H1 (cell line): ENCODE measurements around the gene SLC17A8. TPM values are rescaled to one million over a fixed set of nuclear protein-coding genes. Genes with fewer than 3 reads are reported as not detected.

Experiments
- CTCF ChIA-PET: fragments of 300-600 bp; sonication (Branson Sonifier 250); formaldehyde crosslinking; loops from one replicate; lab custom pipeline; 2021; ENCODE audit not compliant: partially characterized antibody; lab: Charles Lee
- POLR2A ChIA-PET: fragments of 300-600 bp; sonication (Branson Sonifier 250); formaldehyde crosslinking; loops from one replicate; lab custom pipeline; 2021; ENCODE audit warnings: inconsistent platforms; ENCODE audit not compliant: partially characterized antibody; lab: Charles Lee
- DNase-seq, 2 experiments: peaks; one replicate each; pipeline versions ENCODE4 v3.0.0 to v3.0.0-alpha.2; 2010 to 2022; ENCODE audit warnings: low spot score in 2 of 2, low read depth in 1 of 2, mixed read lengths in 1 of 2
- FAIRE-seq: peaks from 2 replicates; lab custom pipeline; 2011; peaks lifted over from hg19 to GRCh38; lab: Jason Lieb, UNC
- H2AFZ ChIP-seq: 2 replicates; pipeline ENCODE4 v1.8.1; 2012; ENCODE audit warnings: low read length, inconsistent platforms
- H2AK5ac ChIP-seq: 2 replicates; pipeline ENCODE4 v1.6.1; 2013; ENCODE audit warnings: low read depth, low read length
- H2BK120ac ChIP-seq: replicated peaks from 2 replicates; pipeline ENCODE3; 2013; ENCODE audit warnings: low read depth, low read length, inconsistent platforms
- H2BK12ac ChIP-seq: 2 replicates; pipeline ENCODE4 v1.6.1; 2013; ENCODE audit warnings: low read depth, low read length
- H2BK15ac ChIP-seq: 2 replicates; pipeline ENCODE4 v1.6.1; 2013; ENCODE audit warnings: low read length
- H2BK20ac ChIP-seq: 2 replicates; pipeline ENCODE4 v1.6.1; 2013; ENCODE audit warnings: low read length
- H2BK5ac ChIP-seq: 2 replicates; pipeline ENCODE4 v1.6.1; 2013; ENCODE audit warnings: low read depth, low read length
- H3K14ac ChIP-seq: 2 replicates; pipeline ENCODE4 v1.6.1; 2013; ENCODE audit warnings: inconsistent platforms; ENCODE audit not compliant: insufficient read length
- H3K18ac ChIP-seq: 2 replicates; pipeline ENCODE4 v1.6.1; 2013; ENCODE audit warnings: low read length; ENCODE audit errors: extremely low read depth
- H3K23ac ChIP-seq: 2 replicates; pipeline ENCODE4 v1.6.1; 2013; ENCODE audit warnings: inconsistent platforms; ENCODE audit not compliant: insufficient read length
- H3K23me2 ChIP-seq: 2 replicates; pipeline ENCODE4 v1.6.1; 2013; ENCODE audit warnings: low read depth, low read length
- H3K27ac ChIP-seq: 2 replicates; pipeline ENCODE4 v1.6.1; 2011; ENCODE audit warnings: low read depth, low read length, inconsistent platforms
- H3K27me3 ChIP-seq, 4 experiments: replicated peaks in 1 of 4; 1 replicate in 1 of 4; 2 replicates in 3 of 4; pipeline versions ENCODE4 v1.6.1 to v1.8.1; 2011 to 2013; ENCODE audit warnings: low read length in 3 of 4, mild to moderate bottlenecking in 3 of 4, inconsistent platforms in 2 of 4, mixed read lengths in 2 of 4, moderate library complexity in 1 of 4; ENCODE audit not compliant: control insufficient read depth in 3 of 4, insufficient read depth in 3 of 4; ENCODE audit errors: extremely low read depth in 1 of 4
- H3K36me3 ChIP-seq, 4 experiments: 2 replicates each; pipeline versions ENCODE4 v1.6.1 to v1.8.1; 2011 to 2013; ENCODE audit warnings: mild to moderate bottlenecking in 4 of 4, low read length in 3 of 4, moderate library complexity in 2 of 4, control low read depth in 1 of 4, inconsistent platforms in 1 of 4; ENCODE audit not compliant: insufficient read depth in 4 of 4, control insufficient read depth in 2 of 4
- H3K4ac ChIP-seq: replicated peaks from 2 replicates; pipeline ENCODE3; 2013; ENCODE audit warnings: low read length, low read depth, mixed read lengths, inconsistent platforms; ENCODE audit not compliant: insufficient read length
- H3K4me1 ChIP-seq, 4 experiments: replicated peaks in 1 of 4; 1 replicate in 1 of 4; 2 replicates in 3 of 4; pipeline versions ENCODE4 v1.6.1 to v1.8.1; 2011 to 2013; ENCODE audit warnings: low read length in 3 of 4, inconsistent platforms in 2 of 4, mixed read lengths in 1 of 4; ENCODE audit not compliant: insufficient read depth in 4 of 4, control insufficient read depth in 3 of 4
- H3K4me2 ChIP-seq, 2 experiments: 2 replicates each; pipeline versions ENCODE4 v1.6.1 to v1.8.1; 2011 to 2013; ENCODE audit warnings: low read depth in 2 of 2, low read length in 2 of 2, control low read depth in 1 of 2, inconsistent platforms in 1 of 2, mild to moderate bottlenecking in 1 of 2; ENCODE audit not compliant: insufficient read depth in 1 of 2
- H3K4me3 ChIP-seq, 4 experiments: fragments of 200-600, 300-600 bp in 1 of 4; sonication (generic), shearing (Covaris generic), sonication (Bioruptor Twin) in 1 of 4; 2 replicates each; pipeline versions ENCODE4 v1.5.1 to v1.8.1; 2011 to 2016; ENCODE audit warnings: low read length in 4 of 4, low read depth in 3 of 4, control low read depth in 2 of 4, inconsistent platforms in 2 of 4, mild to moderate bottlenecking in 2 of 4, mixed read lengths in 1 of 4, moderate library complexity in 1 of 4; ENCODE audit not compliant: insufficient read depth in 2 of 4; ENCODE audit errors: extremely low read depth in 1 of 4
- H3K56ac ChIP-seq: replicated peaks from 2 replicates; pipeline ENCODE3; 2013; ENCODE audit warnings: low read depth, mild to moderate bottlenecking, mixed read lengths, low read length, inconsistent platforms; ENCODE audit not compliant: insufficient read length
- H3K79me1 ChIP-seq: 2 replicates; pipeline ENCODE4 v1.6.1; 2013; ENCODE audit warnings: low read depth, low read length, control low read depth
- H3K79me2 ChIP-seq, 2 experiments: 2 replicates each; pipeline versions ENCODE4 v1.6.1 to v1.8.1; 2012 to 2013; ENCODE audit warnings: low read length in 2 of 2, mild to moderate bottlenecking in 2 of 2, inconsistent platforms in 1 of 2; ENCODE audit not compliant: insufficient read depth in 2 of 2, control insufficient read depth in 1 of 2
- H3K9ac ChIP-seq, 4 experiments: replicated peaks in 1 of 4; 1 replicate in 1 of 4; 2 replicates in 3 of 4; pipeline versions ENCODE4 v1.6.1 to v1.8.1; 2011 to 2013; ENCODE audit warnings: low read depth in 3 of 4, low read length in 3 of 4, control low read depth in 2 of 4, mild to moderate bottlenecking in 2 of 4, moderate library complexity in 2 of 4, inconsistent platforms in 1 of 4; ENCODE audit errors: extremely low read depth in 1 of 4
- H3K9me3 ChIP-seq, 2 experiments: 2 replicates each; pipeline versions ENCODE4 v1.6.1 to v1.8.1; 2012 to 2013; ENCODE audit warnings: mild to moderate bottlenecking in 2 of 2, moderate library complexity in 2 of 2, control low read depth in 1 of 2, inconsistent platforms in 1 of 2, low read depth in 1 of 2, low read length in 1 of 2, mixed read lengths in 1 of 2; ENCODE audit not compliant: insufficient read depth in 2 of 2
- H4K20me1 ChIP-seq, 2 experiments: replicated peaks in 1 of 2; 2 replicates each; pipeline versions ENCODE3 to v1.8.1; 2011 to 2013; ENCODE audit warnings: inconsistent platforms in 2 of 2, low read length in 2 of 2, mild to moderate bottlenecking in 1 of 2; ENCODE audit not compliant: insufficient read depth in 2 of 2, control insufficient read depth in 1 of 2
- H4K5ac ChIP-seq: 2 replicates; pipeline ENCODE4 v1.6.1; 2013; ENCODE audit warnings: low read length, low read depth, mixed read lengths, inconsistent platforms; ENCODE audit not compliant: insufficient read length
- H4K8ac ChIP-seq: 2 replicates; pipeline ENCODE4 v1.8.0; 2013; ENCODE audit warnings: mild to moderate bottlenecking, moderate library complexity, low read length, inconsistent platforms; ENCODE audit not compliant: insufficient read depth; ENCODE audit errors: extremely low read depth
- H4K91ac ChIP-seq: replicated peaks from 2 replicates; pipeline ENCODE3; 2013; ENCODE audit warnings: low read length, mixed read lengths, inconsistent platforms; ENCODE audit not compliant: insufficient read length
- ASH2L ChIP-seq: fragments of 200-600, 300-600 bp; sonication (generic); IDR thresholded peaks from one replicate; pipeline ENCODE4 v1.7.1; 2017; ENCODE audit warnings: low read length
- CBX5 ChIP-seq: fragments of 300-800, 300-1000 bp; sonication (generic); IDR thresholded peaks from 2 replicates; pipeline ENCODE4 v1.7.1; 2016; ENCODE audit warnings: antibody characterized with exemption, low read length, low read depth
- KDM5A ChIP-seq: fragments of 200-600 bp; IDR thresholded peaks from 2 replicates; pipeline ENCODE4 v1.7.1; 2012; ENCODE audit warnings: mild to moderate bottlenecking, low read length, inconsistent platforms, mixed read lengths
- RBBP5 ChIP-seq: IDR thresholded peaks from 2 replicates; pipeline ENCODE4 v1.7.1; 2012; ENCODE audit warnings: low read depth, mild to moderate bottlenecking, inconsistent platforms, low read length, moderate library complexity, borderline replicate concordance
- RNF2 ChIP-seq: fragments of 200-900, 300-1000 bp; sonication (generic); IDR thresholded peaks from 2 replicates; pipeline ENCODE4 v1.7.1; 2016; ENCODE audit warnings: borderline replicate concordance, low read depth, mild to moderate bottlenecking, antibody characterized with exemption, low read length; ENCODE audit not compliant: poor library complexity, severe bottlenecking; ENCODE audit errors: missing control alignments
- SP2 ChIP-seq: IDR thresholded peaks from 2 replicates; pipeline ENCODE4 v1.6.1; 2012; ENCODE audit warnings: mild to moderate bottlenecking, low read length, inconsistent platforms
- SRF ChIP-seq: IDR thresholded peaks from 2 replicates; pipeline ENCODE4 v1.6.1; 2011; ENCODE audit warnings: mild to moderate bottlenecking, low read depth, low read length, moderate library complexity
- WGBS, 2 experiments: shearing (Covaris generic) in 1 of 2; methylation state at CpG; one replicate each; pipeline versions ENCODE4 v1.1.6 to v1.1.7; 2013 to 2015; ENCODE audit warnings: low lambda C conversion rate in 2 of 2, mixed read lengths in 2 of 2, inconsistent platforms in 1 of 2, low coverage in 1 of 2, missing lambda C conversion rate in 1 of 2; ENCODE audit not compliant: insufficient replicate concordance in 2 of 2, insufficient coverage in 1 of 2, insufficient read length in 1 of 2; ENCODE audit errors: extremely low coverage in 1 of 2, missing lambda C conversion rate in 1 of 2; 5-methylcytosine and 5-hydroxymethylcytosine counted together
- polyA plus RNA-seq, 7 experiments: library from polyadenylated mRNA; depleted of rRNA in 3 of 7; stranded (reverse) in 5 of 7; unstranded in 2 of 7; fragments of >200 nt in 5 of 7; fragments of 200-250 nt in 2 of 7; gene quantifications; 1 replicate in 5 of 7; 2 replicates in 1 of 7; 4 replicates in 1 of 7; pipeline versions ENCODE4 v1.2.1 to v1.2.3, GENCODE V29; 2011 to 2013; ENCODE audit warnings: missing spikeins in 2 of 7, mixed read lengths in 2 of 7
- total RNA-seq: library from RNA; stranded (reverse); fragmentation: NEBNext Ultra II Directional; extraction: Animal tissue kit (Norgen Biotek cat#: 25700); gene quantifications from 2 replicates; pipeline ENCODE4 v1.2.1, GENCODE V29; 2021

The SLC17A8 gene
- total and polyA plus RNA-seq, 2 of the 8 experiments (the other 6 are each of a cell fraction or from before 2014, with no cell fraction given): 0.14 to 0.30 TPM

- H3K4me1 ChIP-seq: no peaks in the 10 kb centered on the region
- no peak overlapping the region for H4K91ac ChIP-seq
- ChIA-PET POLR2A (no interaction called here), CTCF (interaction anchor here (0.7 to 1.0 kb wide), 2 partner anchors 80 to 276 kb away, joined by 3 read pairs; no protein-coding TSS in a partner anchor)
- DNase-seq: no peak
- no peak overlapping the region for H3K4me3 ChIP-seq
- H2BK20ac ChIP-seq: no peak overlapping the region
- no peaks in the 10 kb centered on the region for H3K79me1 ChIP-seq
- FAIRE-seq: no peak
- H3K23ac ChIP-seq: no peak overlapping the region
- 96% methylated on average over 6 of the region's 6 CpGs; no CpG with 5 or more reads in 1 of the 2 experiments for WGBS, 2 experiments
- no peaks in the 10 kb centered on the region for H4K20me1 ChIP-seq
- no peak overlapping the region for H2BK120ac ChIP-seq
- no peaks in the 10 kb centered on the region; the same call in 1 of the 2 replicates for H3K23me2 ChIP-seq
- no peak overlapping the region for H3K9ac ChIP-seq
- H2BK15ac ChIP-seq: no peak overlapping the region
- H3K56ac ChIP-seq: no peak overlapping the region
- no peak overlapping the region for H4K5ac ChIP-seq
- no peak overlapping the region for H2AK5ac ChIP-seq
- no peak overlapping the region for H3K14ac ChIP-seq
- no peak overlapping the region for H3K4ac ChIP-seq
- no peaks in the 10 kb centered on the region for H3K9me3 ChIP-seq
- H3K4me2 ChIP-seq: no peak overlapping the region
- no peaks in the 10 kb centered on the region for H3K27me3 ChIP-seq
- H2AFZ ChIP-seq: no peak overlapping the region; the same call in 1 of the 2 replicates
- no peaks in the 10 kb centered on the region for H3K79me2 ChIP-seq
- H3K36me3 ChIP-seq: no peaks in the 10 kb centered on the region
- no peak overlapping the region for H3K27ac ChIP-seq
- H2BK12ac ChIP-seq: no peak overlapping the region
- H3K18ac ChIP-seq: no peak overlapping the region
- no peak overlapping the region for H4K8ac ChIP-seq
- no peak overlapping the region for H2BK5ac ChIP-seq
- no peak for TF ChIP-seq SP2
- TF ChIP-seq RNF2: no peak
- no peak for TF ChIP-seq KDM5A
- no peak for TF ChIP-seq SRF
- TF ChIP-seq ASH2L: no peak
- TF ChIP-seq RBBP5: no peak
- TF ChIP-seq CBX5: no peak
Observed at GRCh38 chr12:100437038-100437841, 80.4 kb downstream of the SLC17A8 start.
